HG03095 (cell line): ENCODE measurements around the gene MED13L.
"Not testable (repeated sequence)": the region's sequence is repeated elsewhere in the genome, so short reads cannot be mapped to it uniquely, and the experiment has no call there.

ENCODE experiments used
- ATAC-seq: cut with Tn5 transposase; IDR thresholded peaks from one replicate; pipeline ENCODE4 v1.9.1; 2021; ENCODE audit warnings: moderate library complexity; ENCODE audit not compliant: unreplicated experiment

The MED13L gene

DNA sequence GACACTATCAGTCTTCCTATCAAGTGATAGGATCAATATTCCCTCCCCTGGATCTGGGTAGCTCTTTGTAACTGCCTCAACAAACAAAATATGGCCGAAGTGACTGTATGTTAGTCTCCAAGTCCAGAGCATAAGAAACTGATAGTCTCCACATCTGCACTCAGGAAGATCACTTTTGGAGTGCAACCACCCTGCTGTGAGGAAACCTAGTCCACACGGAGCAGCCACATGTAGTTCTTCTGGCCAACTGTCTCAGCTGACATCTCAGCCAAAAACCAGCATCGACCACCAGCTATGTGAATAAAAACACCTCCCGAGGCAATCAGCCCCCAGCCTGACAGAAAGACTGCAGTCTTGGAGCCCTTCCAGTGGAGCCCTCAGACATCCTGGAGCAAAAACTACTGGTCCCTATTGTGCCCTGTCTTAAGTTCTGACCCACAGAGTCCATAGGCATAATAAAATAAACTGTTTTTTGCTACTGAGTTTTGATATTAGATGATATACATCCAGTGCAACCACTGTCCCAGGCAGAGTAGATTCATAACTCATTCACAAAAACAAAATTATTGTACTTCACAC is 143.8 kb downstream of the MED13L start:
- ATAC-seq = no peak

DNA sequence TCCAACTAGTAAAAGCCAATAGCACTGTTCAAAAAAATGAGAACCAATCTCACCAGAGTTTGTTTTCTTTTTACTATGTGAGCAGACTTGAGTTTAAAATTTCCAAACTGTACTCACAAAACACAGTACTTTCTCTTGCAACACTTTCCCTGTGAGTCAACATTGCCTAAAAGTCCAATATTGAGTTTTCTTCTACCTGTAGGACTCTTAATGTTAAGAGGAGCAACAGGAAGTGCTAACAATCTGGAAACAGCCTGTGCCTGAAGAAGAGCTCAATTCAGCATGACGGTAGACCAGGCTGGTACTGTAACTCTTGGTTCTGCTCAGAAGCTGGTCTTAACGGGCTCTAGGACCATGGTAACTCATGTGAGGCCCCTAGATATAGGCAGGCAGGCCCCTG is 144.3 kb downstream of the MED13L start:
- no peak for ATAC-seq

DNA sequence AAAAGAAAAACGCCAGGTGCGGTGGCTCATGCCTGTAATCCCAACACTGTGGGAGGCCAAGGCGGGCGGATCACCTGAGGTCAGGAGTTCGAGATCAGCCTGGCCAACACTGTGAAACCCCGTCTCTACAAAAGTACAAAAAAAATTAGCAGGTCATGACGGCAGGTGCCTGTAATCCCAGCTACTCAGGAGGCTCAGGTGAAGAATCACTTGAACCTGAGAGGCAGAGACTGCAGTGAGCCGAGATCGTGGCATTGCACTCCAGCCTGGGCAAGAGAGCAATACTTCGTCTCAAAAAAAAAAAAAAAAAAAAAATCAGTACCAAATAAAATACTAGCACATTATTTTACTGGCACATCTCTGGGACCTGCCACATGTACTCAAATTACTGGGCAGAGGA is 145.5 kb downstream of the MED13L start:
- not testable (repeated sequence) for ATAC-seq

DNA sequence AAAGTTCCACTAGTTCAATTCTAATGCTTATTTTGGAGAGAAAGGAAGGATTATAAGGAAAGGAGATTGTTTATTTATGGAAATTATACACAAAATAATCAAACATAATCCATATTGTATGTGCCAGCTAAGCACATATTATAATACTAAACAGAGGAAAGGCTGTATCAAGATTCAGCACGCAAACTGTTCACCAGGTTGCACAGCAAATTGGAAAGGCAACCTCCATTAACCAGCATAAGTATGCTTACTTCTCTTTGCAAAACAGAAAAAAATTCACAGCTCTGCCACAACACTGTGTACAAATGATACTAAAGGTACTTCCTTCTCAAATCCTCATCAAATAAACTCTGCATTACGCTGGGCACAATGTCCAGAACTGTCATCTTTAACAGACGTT is 146.3 kb downstream of the MED13L start:
- ATAC-seq = no peak

DNA sequence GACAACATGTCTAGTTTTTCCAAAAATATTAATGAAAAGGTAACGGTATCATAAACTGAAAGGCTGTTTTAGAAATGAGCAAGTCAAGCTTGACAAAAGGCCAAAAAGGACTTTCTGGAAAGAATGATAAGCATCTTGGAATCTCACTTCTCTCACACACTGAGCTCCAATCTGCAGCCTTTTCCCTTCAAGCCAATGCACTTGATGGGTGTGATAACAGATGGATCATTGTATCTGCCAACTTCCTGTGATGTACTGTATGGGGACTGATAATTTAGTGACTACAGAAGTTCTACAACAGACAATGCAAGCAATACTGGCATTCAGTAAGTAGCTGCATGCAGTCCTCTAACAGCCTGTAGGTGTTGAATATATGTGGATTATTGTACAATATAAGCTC is 147.1 kb downstream of the MED13L start:
- no peak for ATAC-seq

DNA sequence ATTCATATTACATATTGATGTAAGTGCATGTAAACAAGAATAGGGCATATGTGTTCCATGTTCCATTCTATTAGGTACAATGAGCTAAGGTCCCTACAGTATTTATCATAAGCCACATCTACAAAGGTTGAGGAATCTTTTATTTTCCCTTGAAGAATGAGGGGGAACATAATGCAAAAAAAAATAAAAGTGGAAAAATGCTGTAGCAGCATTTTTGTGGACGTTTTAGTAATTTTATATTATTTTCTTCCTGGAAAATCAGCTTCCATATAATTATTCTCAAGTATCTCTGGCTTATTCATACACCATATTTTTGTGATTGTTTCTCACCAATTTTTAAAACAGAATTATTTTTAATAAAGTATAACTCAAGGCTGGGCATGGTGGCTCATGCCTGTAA is 148.7 kb downstream of the MED13L start:
- ATAC-seq = no peak

DNA sequence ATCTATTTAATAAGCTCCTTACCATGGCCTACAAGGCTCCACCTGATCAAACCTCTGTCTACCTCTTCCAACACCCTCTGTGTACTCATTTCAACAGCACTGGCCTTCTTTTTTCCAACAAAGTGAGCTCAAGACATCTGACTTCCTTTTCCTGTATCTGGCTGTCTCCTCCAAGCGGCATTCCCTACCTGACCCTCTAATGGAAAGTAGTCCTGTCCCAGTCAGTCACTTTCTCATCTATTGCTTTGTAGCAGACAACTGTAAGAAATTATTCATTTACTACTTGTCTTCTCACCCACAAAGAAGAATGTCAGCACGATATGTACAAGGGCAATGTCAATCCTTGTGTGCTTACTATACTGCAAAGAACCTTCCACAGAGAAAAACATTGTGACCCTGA is 149.6 kb downstream of the MED13L start:
- no peak for ATAC-seq

DNA sequence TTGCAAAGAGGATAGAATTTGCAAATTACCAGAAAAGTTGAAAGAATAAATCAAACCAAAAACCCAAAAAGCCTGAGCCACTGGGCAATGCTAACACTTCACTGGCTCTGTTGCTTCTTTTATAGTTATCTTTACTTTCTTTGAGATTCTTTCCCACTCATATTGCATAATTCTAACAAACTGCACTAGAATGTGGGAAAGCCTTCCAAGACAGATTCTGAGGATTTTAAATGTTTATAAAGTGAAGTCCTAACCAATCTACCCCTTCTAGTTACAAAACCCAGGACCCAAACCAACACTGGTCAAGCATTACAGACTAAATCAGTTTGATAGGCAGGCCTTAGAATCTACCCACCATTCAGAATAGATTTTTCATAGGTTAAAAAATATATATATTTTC is 150.9 kb downstream of the MED13L start:
- no peak for ATAC-seq

DNA sequence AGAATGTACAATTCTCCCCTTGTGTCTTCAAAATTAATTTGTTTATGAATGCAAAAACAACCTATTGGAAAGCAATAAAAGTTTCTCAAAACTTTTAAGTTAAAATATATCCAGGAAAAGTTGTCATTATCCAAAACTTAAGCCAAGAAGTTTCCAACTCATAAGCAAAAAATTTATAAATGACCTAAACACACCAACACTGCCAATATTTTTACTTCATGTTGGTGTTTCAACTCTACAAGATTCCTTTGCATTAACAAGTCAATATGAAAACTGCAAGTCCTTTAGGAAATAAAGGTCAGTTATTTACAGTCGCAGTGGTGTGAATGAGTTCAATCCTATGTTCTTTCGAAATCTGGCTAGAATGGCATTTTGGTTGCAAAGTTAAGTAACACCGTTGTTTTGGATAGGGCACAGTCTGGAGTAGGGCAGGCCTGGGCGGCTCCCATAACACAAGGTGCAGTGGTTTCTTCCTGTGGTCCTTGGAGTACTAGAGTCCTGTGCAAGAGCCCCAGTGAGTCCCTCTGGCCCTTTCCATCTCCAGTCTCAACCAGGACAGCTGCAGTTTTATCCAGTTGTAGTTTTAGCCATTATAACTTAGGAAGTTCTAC is 151.4 kb downstream of the MED13L start:
- no peak for ATAC-seq

DNA sequence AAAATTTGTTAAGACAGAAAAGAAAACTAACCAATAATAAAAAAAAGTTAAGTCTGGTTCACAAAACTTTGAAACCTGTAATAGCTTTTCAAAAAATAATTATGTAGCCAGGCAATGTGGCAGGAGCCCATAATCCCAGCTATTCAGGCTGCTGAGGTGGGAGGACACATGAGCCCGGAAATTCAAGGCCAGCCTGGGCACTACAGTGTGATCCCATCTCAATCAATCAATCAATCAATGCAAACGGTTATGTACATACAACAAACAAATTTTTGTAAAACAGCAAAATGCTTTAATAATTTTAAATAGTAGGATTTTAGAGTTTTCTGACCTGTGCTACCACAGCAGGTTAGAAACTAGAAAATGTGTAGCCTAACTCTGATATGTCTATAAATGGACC is 152.4 kb downstream of the MED13L start:
- ATAC-seq = no peak

DNA sequence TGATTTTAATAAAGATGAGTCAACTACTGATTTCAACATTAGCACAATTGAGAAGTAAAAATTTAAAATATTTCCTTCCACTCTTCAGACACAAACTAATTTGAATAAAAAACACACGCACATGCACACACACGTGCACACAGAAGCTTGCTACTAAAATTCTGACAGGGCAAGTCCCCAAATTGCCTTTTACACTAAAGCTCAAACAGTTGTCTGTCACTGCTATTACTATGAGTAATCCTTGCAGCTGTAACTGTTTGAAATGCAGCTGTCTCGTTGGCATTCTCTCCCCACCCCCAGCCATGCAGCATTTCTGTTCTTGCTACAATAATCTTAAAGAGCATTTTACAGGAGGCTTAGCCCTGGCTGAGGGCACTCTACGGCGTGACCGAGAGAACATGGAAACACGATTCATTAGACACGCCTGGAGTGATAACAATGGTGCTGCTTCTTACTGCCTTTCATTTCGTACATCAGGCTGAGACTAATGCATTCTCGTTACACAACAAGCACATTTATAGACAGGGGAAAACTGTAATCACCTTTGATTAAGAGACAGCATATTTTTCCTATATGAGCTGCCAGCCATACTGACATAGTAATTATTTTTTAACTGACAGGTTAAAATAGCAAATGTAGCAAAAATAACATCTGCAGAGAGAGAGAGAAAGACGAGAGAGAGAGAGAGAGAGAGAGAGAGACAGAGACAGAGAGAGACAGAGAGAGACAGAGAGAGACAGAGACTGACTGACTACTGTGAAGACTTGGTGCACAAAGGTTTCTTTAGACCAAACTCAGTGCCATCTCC is 153.8 kb downstream of the MED13L start:
- no peak for ATAC-seq

DNA sequence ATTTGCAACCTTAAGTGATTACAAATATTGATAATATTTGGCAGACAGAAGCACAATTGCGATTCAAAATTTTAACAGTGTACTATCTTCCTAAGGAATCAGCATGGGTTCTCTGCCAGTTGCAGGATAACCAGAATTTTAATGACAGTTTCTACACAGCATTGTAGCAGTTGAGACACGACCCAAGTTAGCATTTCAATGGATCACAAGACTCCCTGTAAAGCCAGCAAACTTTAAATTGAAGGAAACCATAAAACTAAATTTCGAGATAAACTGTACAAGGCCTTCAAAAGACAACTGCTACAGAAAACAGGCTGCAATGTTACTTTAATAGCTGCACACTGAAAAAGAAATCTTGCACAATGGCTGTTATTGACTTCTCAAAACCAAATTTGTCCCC is 154.9 kb downstream of the MED13L start:
- ATAC-seq = no peak

DNA sequence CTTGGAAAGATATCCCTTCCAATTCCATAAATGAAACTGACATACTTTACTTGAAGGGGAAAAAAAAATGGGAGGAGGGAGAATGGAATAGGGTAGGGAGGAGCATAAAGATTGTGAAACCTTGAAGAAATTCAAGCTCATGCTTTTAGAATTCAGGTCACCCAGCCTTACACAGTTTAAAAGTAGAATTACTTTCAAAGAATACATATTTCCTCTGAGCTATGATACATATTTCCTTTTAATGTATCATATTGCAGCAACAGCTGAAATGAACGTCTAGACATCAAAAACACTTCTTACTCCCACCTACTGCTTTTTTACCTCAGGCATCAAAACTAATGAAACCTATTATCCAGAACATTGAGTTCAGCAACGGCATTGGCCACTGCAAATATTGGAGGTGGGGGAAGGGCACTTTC is 156.0 kb downstream of the MED13L start:
- ATAC-seq = no peak

DNA sequence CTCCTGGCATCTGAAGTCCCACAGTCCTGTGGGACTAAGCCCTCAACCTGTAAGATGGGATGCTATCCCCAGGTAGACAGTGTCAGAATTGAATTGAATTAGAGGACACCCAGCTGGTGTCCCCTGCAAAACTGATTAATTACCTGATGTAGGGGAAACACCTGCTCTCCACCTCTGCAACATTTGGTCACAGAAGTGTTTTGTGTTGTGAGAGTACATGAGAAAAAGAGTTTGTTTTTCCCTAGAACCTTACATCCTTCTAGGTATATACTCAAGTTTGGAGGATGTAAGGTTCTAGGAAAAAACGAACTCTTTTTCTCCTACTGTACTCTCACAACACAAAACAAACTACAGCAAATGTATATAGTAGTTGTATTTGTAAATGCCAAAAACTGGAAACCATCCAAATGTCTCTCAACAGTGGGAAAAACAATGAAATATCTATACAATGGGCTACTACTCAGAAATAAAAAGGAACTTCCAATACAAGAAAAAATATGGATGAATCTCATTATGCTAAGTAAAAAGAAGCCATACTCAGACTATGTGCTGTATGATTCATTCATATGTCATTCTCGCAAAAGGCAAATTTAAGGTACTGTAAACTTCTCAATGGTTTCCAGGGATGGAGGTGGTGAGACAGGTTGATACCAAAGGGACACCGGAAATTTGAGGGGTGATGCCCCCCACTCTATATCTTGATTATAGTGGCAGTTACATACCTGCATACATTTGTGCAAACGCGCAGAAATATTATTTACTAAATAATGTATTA is 160.7 kb downstream of the MED13L start:
- no peak for ATAC-seq

DNA sequence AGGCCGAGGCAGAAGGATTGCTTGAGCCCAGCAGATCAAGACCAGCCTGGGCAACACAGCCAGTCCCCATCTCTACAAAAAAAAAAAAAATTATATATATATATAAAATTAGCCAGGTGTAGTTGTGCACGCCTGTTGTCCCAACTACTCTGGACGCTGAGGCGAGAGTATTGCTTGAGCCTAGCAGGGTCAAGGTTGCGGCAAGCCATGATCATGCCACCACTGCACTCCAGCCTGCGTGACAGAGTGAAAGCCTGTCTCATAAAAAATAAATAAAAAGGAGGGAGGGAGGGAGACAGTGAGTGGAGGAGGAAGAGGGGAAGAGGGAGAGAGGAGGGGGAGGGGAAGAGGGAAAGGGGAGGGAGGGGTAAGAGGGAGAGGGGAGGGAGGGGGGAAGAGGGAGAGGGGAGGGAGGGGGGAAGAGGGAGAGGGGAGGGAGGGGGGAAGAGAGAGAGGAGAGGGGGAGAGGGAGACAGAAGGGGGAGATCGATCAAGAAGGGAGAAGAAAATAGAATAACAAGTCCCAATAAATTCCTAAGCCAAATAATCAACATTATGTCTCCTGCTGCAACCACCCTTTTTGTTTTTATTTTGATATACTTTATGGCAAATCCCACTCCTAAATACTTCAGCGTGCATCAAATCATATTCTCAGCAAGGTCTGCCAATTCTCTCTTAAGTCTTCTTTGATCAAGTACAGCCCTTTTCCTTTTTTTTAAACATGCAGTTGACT is 163.9 kb downstream of the MED13L start:
- no peak for ATAC-seq

DNA sequence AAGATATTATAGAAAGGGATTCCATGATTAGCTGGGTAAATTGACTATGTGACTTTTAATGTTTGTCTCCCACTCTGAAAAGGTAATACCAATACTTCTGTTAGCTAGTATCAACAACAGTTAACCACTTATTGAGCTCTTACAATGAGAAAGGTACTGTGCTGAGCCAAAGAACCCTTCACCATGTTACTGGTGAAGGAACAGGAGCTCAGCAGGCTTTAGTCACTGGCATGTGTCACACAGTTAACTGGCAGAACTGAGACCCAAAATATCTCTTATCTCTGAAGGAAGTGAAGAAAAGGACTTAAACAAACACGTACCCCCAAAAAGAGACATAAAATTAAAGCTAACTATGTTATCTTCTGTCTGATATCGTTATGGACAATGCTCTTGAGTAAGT is 170.6 kb downstream of the MED13L start:
- ATAC-seq = no peak

DNA sequence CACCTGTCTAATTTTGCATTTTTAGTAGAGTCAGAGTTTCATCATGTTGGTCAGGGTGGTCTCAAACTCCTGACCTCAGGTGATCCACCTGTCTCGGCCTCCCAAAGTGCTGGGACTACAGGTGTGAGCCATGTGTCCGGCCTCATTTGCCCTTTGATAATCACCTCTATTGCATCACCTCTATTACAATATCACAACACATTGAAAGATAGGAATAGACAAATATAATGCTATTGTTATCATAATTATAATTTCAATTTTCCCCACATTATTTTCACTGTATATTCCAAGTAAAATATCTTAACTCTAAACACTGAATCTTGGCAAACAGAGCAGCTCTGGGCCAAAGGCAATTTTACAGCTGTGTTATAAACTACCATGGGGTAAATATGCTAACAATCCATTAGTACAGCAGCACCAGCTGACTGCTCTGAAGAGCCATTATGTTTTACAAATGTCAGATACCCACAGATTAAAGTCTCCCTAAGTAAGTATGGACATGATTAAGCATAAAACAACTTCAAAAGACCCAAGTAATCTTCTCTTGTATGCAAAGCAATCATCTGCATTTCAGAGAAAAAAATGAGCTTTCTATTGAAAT is 173.2 kb downstream of the MED13L start:
- no peak for ATAC-seq

DNA sequence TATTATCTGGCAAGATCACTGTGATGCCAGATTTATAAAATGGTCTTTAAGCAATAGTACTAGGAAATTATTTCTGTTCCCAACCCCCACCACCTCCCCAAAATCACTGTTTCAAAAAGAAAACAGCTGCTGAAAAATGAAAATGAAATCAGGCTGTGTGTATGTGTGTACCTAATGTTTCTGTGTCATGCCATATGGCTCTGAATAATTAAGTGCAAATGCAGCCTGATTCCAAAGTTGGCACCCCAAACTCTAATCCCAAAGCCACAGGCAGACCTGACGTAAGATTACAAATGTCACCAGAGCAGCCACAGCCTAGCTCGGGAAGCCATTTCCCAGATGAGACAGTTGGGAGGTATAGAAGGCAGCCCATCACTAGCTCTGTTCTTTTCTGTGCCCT is 175.5 kb downstream of the MED13L start:
- no peak for ATAC-seq

DNA sequence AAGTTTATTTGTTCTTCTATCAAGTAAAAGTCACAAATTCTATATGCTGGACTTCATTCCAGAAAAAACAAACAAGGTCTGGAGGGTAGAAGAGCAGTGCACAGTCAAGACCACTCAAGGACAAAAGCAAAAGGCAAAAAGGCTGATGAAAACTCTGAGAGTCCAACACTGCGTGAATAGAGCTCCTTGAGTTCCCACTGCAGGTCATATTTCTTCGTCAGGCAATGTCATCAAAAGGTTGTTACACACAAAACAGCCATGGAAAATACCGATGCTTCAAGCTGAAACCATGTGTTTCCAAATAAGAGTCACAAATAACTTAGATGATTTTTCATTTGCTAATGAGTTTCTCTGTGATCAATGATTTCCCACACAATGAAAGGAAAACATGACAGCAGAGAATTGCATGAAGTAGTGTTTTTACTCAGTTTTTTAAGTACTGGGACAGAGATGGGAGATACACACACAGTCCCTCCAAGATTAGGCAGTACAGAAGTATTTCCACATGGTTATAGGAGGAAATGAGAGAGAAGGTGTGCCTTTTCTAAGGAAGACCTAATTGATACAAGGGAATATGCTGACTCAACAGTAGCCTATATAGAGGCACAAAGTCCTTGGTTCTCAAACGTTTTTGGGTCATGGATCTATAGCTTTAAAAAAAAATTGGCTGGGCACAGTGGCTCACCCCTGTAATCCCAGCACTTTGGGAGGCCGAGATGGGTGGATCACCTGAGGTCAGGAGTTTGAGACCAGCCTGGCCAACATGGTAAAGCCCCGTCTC is 177.7 kb downstream of the MED13L start:
- no peak for ATAC-seq

DNA sequence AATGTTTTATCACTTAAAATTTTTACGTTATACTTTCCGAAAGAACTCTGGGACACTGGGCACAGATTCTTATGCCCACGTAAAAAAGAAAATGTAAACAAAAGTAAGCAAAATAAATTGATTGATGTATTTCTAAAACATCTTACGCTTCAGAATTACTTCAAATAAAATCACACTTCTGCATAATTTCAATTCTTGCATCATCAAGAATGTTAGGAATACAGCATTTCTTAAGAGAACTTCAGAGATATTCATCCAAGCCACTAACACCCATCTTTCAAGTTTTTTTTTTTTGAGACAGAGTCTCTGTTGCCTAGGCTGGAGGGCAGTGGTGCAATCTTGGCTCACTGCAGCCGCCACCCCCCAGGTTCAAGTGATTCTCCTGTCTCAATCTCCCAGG is 180.6 kb downstream of the MED13L start:
- no peak for ATAC-seq
